Kidney (tissue), 14 donors: ENCODE results near the gene SCYGR2. TPM values are rescaled to one million over a fixed set of nuclear protein-coding genes. Genes with fewer than 3 reads are reported as not detected.

Experiments used
- DNase-seq, 5 donors: peaks; one replicate each; pipeline ENCODE4 v3.0.0-alpha.2; 2013 to 2020
- FAIRE-seq: peaks from 2 replicates; lab custom pipeline; 2012; peaks lifted over from hg19 to GRCh38; lab: Jason Lieb, UNC
- H3K27ac ChIP-seq, 2 donors: one replicate each; pipeline ENCODE4 v1.7.0; 2013; ENCODE audit warnings: low read depth in 2 of 2, low read length in 2 of 2, inconsistent platforms in 1 of 2
- H3K27me3 ChIP-seq: one replicate; pipeline ENCODE4 v1.7.1; 2013; ENCODE audit warnings: low read length, inconsistent platforms; ENCODE audit not compliant: control insufficient read depth, insufficient read depth
- H3K36me3 ChIP-seq, 3 donors: one replicate each; pipeline versions ENCODE4 v1.7.0 to v1.7.1; 2013; ENCODE audit warnings: low read length in 3 of 3, control low read depth in 1 of 3, inconsistent platforms in 1 of 3; ENCODE audit not compliant: insufficient read depth in 3 of 3, control insufficient read depth in 2 of 3
- H3K4me1 ChIP-seq, 3 donors: one replicate each; pipeline versions ENCODE4 v1.7.0 to v1.7.1; 2013; ENCODE audit warnings: low read length in 3 of 3, inconsistent platforms in 1 of 3, low read depth in 1 of 3; ENCODE audit not compliant: control insufficient read depth in 2 of 3, insufficient read depth in 2 of 3
- H3K4me3 ChIP-seq, 3 donors: one replicate each; pipeline versions ENCODE4 v1.7.0 to v1.8.1; 2013; ENCODE audit warnings: low read length in 3 of 3, control low read depth in 1 of 3, inconsistent platforms in 1 of 3
- H3K9ac ChIP-seq, 3 donors: one replicate each; pipeline versions ENCODE4 v1.7.0 to v1.7.1; 2013; ENCODE audit warnings: low read length in 3 of 3, control low read depth in 1 of 3, inconsistent platforms in 1 of 3
- H3K9me3 ChIP-seq, 3 donors: one replicate each; pipeline versions ENCODE4 v1.7.0 to v1.7.1; 2013; ENCODE audit warnings: low read length in 3 of 3, control low read depth in 1 of 3, inconsistent platforms in 1 of 3; ENCODE audit not compliant: control insufficient read depth in 2 of 3, insufficient read depth in 1 of 3
- CTCF ChIP-seq: IDR thresholded peaks from 3 replicates; pipeline ENCODE4 v1.5.1; 2012; ENCODE audit warnings: mild to moderate bottlenecking, moderate library complexity, borderline replicate concordance; ENCODE audit not compliant: insufficient read depth; ENCODE audit errors: extremely low read depth
- intact Hi-C: fragments of 100-400 bp; cut with DNase I; formaldehyde crosslinking; loops from one replicate; pipeline ENCODE4 v1.11.1; 2022
- polyA plus RNA-seq: library from polyadenylated mRNA; stranded (reverse); fragments of 350-450 nt; fragmentation: Illumina TruSeq; extraction: RNeasy Lipid Tissue Mini Kit (QIAGEN cat#74804); gene quantifications from one replicate; pipeline ENCODE4 v1.2.3, GENCODE V29; 2014; ENCODE audit warnings: low read depth, low replicate concordance; ENCODE audit not compliant: insufficient read depth
- total RNA-seq: library from RNA; stranded (reverse); fragmentation: NEBNext Ultra II Directional; extraction: Animal tissue kit (Norgen Biotek cat#: 25700); gene quantifications from one replicate; pipeline ENCODE4 v1.2.1, GENCODE V29; 2021
- donor health status: control.
- donor health status: control.
- donor health status: control.
- donor health status: control.
- donor health status: control.
- donor health status: DM: yes; HTN: yes; CAD: no.
- donor health status: Normal renal cell carcinoma (clear cell type).

Gene SCYGR2
- total and polyA plus RNA-seq, 2 donors from 2014 or later, result not detected

GRCh38 chr2:227576812-227577211 lies 21.9 kb upstream of the SCYGR2 start:
- H3K9ac ChIP-seq, result no peak overlapping the region
- H3K9me3 ChIP-seq, result no peaks in the 10 kb centered on the region
- H3K36me3 ChIP-seq, result no peaks in the 10 kb centered on the region
- TF ChIP-seq CTCF, result no peak
- no peak overlapping the region for H3K4me3 ChIP-seq
- DNase-seq (no peak), FAIRE-seq (no peak)
- no peaks in the 10 kb centered on the region for H3K27me3 ChIP-seq
- intact Hi-C loops, result no loop called here
- H3K4me1 ChIP-seq, result no peaks in the 10 kb centered on the region
- no peak overlapping the region for H3K27ac ChIP-seq

GRCh38 chr2:227577555-227577954 lies 21.1 kb upstream of the SCYGR2 start:
- H3K9me3 ChIP-seq, result no peaks in the 10 kb centered on the region
- intact Hi-C loops, result no loop called here
- no peak overlapping the region for H3K9ac ChIP-seq
- FAIRE-seq, result no peak
- no peaks in the 10 kb centered on the region for H3K27me3 ChIP-seq
- H3K4me1 ChIP-seq, result no peaks in the 10 kb centered on the region
- no peak overlapping the region for H3K27ac ChIP-seq
- no peak for DNase-seq
- no peak overlapping the region for H3K4me3 ChIP-seq
- no peaks in the 10 kb centered on the region for H3K36me3 ChIP-seq
- no peak for TF ChIP-seq CTCF

GRCh38 chr2:227578642-227579041 lies 20.1 kb upstream of the SCYGR2 start:
- peak in 1 of 5 donors; percentile 10 for DNase-seq
- Histone ChIP-seq H3K27ac (no peak overlapping the region), H3K4me3 (no peak overlapping the region), H3K9me3 (no peaks in the 10 kb centered on the region), H3K9ac (no peak overlapping the region), H3K27me3 (no peaks in the 10 kb centered on the region), H3K36me3 (no peaks in the 10 kb centered on the region), H3K4me1 (no peaks in the 10 kb centered on the region)
- no peak for TF ChIP-seq CTCF
- FAIRE-seq, result no peak
- intact Hi-C loops, result no loop called here

- Histone ChIP-seq H3K9me3 (no peaks in the 10 kb centered on the region), H3K36me3 (no peaks in the 10 kb centered on the region), H3K4me1 (no peaks in the 10 kb centered on the region), H3K4me3 (no peak overlapping the region), H3K27ac (no peak overlapping the region), H3K9ac (no peak overlapping the region), H3K27me3 (no peaks in the 10 kb centered on the region)
- no peak for FAIRE-seq
- intact Hi-C loops, result no loop called here
- TF ChIP-seq CTCF, result no peak
- DNase-seq, result no peak
These were observed 18.9 kb upstream of the SCYGR2 start for GRCh38 chr2:227579791-227580190.
